HG03196 (cell line): ENCODE data around the gene VAMP2.

Source experiments
- ATAC-seq: cut with Tn5 transposase; IDR thresholded peaks from one replicate; pipeline ENCODE4 v1.9.1; 2021; ENCODE audit not compliant: unreplicated experiment

Gene VAMP2

DNA sequence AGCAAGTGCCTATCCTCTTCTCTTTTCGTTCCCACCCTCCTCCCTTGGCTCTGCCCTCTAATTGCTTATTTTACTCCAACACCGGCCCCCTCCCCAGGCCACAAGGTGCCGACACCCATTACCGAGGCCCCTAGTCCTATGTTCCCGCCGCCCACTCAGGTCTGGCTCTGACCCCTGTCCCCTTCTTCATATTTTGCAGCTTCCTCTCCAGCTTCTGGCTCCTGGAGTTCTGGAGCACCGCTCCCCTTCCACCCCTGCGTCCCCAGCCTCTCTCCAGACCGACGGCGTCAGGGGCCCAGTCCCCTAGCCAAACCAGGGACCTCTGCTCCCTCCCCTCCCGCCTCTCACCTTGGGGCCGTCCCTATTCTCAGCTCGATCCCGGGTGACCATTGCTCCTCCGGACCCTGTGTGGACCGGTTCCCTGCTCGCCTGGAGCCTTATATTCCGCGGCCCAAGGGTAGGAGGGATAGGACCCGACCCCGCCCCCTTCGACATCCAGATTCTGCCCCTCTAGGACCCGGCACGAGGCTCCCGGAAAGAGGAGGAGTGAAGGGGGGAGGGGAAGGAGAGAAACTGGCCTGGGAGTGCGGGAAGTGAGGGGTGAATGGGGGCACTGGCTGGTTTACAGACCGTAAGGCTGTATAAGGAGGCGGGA, 38.9 kb downstream of the VAMP2 start, which contains the start of gene HES7:
TSS of gene HES7 (minus strand) at position 412 of the 655 bp plus-strand sequence. CDS start at position 390, 22 bp downstream.
- no peak for ATAC-seq

DNA sequence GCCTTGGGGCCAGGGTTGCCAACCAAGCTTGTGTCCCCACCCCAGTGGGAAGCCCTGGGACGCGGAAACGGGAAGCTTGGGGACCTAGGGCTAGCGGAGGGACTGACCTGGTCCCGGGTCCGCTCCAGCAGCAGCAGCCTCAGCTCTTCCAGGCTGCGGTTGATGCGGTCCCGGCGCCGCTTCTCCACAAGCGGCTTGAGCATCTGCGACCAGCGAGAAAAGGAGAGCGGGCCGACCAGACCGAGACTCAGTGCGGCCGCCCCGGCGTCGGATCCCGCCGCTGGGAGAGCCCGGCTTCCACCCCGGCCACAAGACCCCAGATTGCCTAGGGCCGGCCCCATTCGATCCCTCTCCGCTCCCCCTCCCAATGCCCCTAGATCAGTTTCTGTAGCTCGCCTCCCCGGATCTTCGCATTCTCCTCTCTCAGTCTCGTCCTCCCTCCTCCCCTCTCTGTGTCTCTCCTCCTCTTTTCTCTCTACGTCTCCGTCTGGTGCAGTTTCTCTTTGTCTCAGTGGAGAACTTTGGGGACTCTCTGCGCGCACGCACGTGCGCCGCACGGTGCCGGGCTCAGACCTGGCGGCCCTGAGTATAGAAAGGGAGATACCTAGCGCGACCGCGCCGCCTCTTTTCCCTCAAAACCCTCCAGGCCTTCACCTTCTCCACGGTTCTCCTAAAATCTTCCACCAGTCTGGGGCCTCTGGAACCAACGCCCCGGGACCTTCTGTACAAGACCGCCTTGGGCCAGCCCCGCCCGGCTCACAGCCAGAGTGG, 39.6 kb downstream of the VAMP2 start:
- ATAC-seq = no peak

DNA sequence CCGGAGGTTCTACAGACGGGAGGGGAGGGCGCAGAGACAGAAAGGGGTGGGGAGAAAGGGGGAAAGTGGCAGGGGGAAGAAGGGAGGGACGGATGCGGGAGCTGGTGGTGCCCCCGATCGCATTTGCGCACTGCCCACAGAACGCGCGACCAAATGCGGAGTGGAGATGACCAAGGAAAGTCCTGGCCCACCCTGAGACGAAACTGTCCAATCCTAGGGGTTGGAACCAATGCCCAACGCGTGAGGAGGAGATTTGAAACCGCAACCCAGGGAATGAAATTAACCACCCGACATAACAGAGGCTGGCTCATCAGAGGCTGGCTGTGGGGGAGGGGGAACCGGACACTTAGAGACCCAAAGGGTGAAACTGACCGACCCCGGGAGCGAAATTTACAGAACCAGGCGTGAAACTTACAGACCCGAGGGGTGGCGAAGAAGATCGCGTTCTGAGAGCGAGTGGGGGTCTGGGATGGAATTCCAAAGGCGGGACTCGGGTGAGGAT, 40.3 kb downstream of the VAMP2 start:
- no peak for ATAC-seq

DNA sequence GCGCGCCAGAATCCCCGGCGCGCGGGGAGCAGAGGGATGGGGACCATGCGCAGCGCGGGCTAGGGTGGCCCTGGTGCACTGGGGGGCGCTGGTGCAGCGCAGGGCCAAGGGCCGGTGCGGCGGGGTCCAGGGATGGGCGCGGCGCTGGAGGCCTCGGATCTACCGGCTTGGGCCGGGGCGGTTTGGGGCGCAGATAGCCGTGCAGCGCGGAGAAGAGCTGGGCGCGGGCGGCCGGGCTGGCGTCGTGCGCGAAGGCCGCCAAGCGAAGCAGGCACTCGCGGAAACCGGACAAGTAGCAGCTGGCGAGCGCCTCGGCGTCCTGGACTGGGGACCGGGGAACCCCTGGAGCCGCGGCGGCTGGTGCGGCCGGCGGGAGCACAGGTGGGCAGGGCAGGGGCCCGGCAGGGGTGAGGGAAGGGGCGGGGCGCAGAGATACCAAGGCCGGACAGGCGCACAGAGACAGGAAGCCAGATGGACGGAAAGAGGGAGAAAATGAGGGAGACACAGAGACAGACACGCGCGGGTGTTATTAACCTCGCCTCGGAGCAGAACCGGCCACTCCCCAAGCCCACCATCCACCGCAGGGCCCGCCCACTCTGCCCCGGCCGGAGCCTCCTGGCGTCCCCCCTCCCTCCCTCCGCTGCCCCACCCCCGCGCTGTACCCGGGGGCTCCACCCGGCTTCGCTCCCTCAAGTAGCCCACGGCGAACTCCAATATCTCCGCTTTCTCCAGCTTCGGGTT, 40.9 kb downstream of the VAMP2 start:
- ATAC-seq = no peak

DNA sequence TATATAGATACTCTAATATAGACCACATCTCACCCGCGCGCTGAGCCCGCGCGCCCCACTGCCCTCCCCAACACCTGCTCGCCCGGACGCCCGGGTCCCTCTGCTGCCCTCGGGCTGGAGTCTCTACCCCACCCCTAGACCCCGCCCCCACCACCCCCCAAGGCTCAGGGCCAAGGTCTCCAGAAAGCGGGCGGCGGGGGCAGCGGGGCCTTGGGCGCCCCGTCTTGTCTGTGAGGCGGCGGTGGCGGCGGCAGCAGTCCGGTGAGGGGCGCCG, 41.4 kb downstream of the VAMP2 start:
- ATAC-seq = no peak

DNA sequence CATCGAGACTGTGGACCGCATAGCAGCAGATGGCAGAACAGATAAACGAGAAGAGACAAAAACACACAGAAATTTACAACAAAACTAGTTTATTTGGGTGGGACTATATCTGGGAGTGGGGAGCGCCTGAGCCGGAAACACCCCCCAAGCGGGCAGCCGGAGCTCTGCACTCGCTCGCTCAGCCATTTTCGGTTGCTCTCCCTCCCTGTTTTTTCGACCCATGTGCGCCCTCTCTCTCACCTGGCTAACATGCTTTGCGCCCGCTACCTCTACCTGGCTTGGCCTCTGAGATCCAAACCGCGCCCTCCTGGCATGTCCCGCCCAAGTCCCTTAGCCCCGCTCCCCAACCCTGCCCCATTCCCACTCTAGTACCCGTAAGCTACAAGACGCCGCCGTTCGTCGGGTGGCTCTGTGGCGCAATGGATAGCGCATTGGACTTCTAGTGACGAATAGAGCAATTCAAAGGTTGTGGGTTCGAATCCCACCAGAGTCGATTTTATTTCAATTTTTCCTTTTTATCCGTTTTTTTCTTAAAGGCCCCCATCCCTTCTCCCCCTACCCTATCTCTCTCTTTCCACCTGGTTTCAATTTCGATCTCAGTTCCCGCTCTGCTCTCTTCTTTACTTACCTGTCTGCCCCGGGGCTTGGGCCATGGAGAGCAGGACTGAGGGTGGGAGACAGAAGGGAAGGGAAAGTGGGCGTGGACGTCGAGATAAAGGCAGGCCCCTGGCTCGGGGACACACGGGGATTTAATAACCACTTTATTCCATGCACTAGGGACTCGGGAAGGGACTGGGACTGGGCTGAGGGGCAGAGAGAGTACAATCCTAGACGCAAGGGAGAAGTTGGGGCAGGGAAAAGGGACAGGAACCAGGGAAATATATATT, 42.0 kb downstream of the VAMP2 start:
- no peak for ATAC-seq

DNA sequence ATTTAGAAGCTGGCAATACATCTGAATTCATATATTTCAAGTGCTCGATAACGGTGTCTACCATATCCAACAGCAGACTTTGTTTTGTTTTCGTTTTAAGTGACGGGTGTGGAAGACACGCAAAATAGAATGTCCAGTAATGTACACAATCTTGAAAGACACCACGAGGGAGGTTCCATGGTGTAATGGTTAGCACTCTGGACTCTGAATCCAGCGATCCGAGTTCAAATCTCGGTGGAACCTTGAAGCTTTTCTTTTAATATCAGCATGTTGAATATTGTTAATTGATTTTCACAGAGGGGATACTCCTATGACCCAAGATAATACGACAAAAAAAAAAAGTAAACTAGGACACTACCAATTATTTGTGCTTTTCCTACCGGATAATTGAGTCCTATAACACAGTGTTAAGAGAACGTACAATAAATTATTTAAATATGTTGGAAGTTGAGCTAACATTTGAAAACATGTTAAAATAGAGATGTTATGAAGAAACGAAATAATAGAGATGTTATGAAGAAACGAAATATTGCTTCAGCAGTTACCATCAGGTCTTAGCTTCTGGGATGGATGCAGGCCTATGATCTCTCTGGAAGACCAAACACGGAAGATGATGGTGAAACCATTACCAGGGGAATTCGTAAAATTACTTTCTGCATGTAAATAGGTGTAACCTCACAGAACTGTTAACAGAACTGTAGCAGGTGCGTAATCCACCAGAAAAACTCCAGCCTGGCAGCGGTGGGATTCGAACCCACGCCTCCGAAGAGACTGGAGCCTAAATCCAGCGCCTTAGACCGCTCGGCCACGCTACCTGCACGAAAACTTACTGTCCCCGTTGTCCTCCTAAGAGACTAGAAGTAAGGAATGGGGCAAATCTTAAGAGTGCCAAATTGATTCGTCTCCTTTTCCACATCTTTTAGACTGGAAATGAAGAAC, 42.9 kb downstream of the VAMP2 start:
- ATAC-seq = peak; percentile 31

DNA sequence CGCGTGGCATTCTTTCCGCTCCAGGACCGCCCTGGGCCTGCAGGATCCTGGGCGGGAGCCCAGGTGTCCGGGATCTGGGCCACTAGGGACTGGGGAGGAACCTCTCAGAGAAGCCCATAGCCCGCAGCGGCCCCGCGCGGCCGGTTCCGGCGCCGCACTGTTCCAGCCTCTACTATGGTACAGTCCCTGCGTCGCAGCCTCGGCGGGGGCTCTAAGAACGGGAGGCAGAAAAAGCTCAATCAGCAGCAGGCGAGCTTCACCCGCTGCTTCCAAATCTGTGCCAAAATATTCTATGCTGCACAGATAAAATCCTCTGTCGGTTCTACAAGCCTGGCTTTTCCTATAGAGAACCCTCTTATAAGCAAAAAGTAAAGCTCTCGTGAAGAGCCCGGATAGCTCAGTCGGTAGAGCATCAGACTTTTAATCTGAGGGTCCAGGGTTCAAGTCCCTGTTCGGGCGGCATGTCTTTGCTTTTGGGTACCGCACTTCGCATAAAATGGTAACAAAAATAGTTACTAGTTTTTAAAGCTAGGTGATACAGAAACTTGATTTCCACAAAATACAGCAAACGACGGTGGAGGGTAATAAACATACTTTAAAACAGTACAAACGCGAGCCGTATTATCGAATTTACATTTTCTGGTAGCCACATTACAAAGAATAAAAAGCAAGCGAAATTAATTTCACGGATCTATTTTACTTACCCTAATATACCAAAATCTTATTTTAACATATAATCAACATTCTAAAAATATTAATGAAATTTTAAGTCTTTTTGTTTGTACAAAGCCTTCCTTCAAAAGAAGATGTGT, 43.8 kb downstream of the VAMP2 start:
- peak; percentile 36 for ATAC-seq

DNA sequence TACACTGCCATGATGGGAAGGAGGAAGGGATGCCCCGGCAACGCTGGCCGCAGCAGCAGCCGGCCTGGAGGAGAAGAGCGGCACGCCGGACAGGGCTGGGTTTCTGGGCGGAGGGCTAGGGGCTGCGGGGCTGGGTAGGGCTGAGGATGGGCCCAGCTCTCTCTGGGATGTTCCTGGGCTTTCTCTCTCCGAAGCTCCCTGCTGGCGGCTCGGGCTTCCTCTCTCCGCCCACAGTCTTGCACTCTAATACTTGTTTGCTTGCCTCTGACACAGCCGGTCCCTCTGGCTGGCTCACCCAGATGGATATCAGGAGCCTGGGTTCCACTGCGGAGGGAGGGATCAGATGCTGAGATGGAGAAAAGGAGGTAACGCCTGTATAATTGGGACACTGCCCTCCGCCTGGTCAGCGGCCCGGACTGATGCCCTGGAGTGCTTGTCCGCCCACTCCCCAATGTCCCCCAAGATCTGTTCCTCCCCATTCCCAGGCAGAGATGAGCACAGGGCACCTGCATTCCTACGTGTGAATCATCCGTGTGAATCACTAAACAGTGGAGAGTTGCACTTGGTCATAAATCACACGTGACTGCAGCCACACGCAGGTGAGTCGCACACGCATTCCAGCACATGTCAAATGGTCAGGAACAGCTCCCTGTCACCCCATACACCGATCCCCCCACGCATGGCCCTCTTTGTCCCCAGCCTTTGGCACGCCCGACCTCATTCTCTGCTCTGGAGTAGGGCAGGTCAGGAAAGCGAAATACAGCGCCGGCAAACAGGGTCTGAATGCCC, 44.6 kb downstream of the VAMP2 start, which contains the start of gene ALOXE3:
TSS of gene ALOXE3 (minus strand) at position 535 of the 789 bp plus-strand sequence. CDS start at position 11, 524 bp downstream.
- no peak for ATAC-seq

DNA sequence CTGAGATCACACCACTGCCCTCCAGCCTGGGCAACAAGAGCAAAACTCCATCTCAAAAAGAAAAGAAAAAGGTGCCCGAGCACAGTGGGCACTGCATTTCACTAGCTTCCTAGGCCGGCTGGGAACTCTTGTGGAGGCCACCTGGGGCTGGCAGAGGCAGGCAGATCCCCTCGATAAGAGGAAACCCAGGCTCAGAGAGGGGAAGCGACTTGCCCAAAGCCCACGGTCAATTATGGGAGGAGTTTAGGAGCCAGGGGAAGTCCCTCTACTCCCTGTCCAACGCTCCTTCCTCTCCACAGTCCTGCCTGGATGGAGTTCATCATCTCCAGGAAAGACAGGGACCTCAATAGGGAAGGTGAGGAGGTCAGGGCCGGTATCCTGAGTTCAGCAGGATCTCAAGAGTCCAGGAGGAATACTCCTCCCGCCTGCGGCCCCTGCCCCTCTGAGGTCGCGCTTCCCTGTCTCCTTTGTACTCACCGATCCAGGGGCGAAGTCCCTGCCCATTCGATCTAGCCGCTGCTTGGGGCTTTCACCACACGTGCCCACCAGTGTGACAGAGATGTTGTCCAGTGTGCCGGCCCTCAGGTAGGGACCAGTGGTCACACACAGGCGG, 45.3 kb downstream of the VAMP2 start:
- ATAC-seq = no peak

DNA sequence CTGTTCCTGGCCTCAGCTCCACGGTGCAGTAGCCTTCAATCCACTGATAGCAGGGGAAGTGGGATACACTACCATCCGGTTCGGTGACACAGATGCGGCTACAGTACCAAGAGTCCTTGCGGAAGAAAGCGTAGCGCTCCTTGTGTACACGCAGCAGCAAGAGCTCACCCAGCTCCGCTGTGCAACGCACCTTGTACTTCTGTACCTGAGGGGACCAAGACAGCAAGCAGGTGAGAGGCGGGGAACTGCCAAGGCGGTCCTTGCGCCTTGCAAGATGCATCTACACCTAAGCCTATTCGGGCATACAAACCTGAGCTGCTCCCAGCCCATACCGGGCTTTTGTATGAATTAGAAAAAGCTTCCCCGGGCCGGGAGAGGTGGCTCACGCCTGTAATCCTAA, 46.0 kb downstream of the VAMP2 start:
- ATAC-seq = no peak

DNA sequence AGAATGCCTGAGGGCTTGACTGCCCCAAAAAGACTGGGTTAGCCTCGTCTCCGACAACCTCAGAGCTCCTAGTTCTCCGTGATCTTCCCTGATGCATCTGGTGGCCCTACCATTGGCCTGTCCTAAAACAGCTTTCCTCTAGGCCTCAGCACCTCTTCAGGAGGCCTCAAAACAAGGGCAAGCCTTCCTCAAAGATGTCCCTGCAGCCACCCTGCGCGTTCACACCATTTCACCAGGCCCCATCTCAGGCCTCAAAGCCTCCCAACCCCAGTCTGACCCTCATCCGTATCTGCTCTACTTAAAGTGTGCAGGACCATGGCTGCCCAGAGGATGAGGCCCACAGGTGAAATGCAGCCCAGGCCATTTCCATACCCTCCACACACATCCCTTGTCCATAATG, 51.8 kb downstream of the VAMP2 start:
- no peak for ATAC-seq

DNA sequence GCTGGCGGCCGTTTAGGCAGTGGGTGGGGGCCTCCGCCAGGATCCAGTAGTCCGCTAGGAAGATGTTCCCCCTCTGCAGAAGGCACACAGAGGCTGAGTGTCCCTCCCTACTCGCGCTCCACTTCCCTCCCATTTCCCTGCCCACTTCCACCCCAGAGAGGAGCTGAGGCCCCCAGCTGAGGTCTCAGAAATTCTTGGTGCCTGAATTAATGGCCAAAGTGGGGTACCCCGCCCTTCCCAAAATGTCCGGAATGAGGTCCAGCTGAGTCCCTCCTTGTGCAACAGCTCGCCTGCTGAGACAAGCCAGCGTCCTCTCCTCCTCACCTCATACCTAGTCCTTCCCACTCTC, 52.3 kb downstream of the VAMP2 start:
- no peak for ATAC-seq

DNA sequence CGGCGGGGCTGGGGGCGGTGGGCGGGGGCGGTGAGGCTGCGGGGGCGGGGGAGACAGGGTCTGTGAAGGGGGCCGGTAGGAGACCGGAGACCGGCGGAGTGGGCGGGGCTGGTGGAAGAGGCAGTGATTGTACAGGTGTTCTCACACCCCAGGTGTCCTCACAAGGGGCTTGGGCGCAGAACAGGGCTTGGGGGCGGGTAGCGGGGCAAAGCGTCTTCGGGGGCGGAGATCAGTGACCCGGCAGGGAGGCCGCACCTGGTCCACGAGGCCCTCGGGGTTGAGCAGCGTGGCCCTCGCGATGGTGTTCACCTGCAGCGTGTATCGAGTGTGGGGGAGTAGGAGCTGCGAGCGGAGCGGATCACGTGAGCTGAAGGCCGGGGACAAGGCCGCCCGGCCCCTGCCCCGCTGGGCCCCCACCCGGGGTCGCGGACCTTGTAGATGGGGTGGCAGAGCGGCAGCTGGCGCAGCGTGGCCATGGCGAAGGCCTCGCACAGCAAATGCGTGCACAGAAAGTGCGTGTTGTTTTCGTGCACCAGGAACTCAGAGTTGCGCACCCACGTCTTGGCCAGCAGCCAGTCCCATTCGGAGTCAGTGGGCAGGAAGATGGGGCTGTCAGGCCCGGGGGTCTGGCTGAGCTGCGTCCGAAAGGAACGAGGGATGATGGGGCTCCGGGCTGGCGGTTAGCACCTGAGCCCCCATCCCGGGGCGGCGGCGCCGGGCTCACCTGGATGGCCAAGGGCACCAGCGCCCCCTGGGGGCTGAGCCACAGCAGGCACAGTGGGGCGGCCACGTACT, 52.9 kb downstream of the VAMP2 start:
- no peak for ATAC-seq
